Effector memory CD4-positive, alpha-beta T cell (primary cell): Measurements from ENCODE around the gene SLC6A17.

Source experiments
- DNase-seq, 3 donors: peaks; one replicate each; pipeline ENCODE4 v3.0.0-alpha.2; 2020
- H3K27ac ChIP-seq: 2 replicates; pipeline ENCODE4 v1.7.0; 2013; ENCODE audit warnings: mild to moderate bottlenecking, low read length, moderate library complexity; ENCODE audit not compliant: insufficient read depth, poor library complexity, severe bottlenecking
- H3K27me3 ChIP-seq: replicated peaks from 2 replicates; pipeline ENCODE4 v1.7.0; 2013; ENCODE audit warnings: mild to moderate bottlenecking, low read length; ENCODE audit not compliant: insufficient read depth, control insufficient read depth, poor library complexity, severe bottlenecking
- H3K36me3 ChIP-seq: 2 replicates; pipeline ENCODE4 v1.7.0; 2013; ENCODE audit warnings: mild to moderate bottlenecking, low read length, moderate library complexity; ENCODE audit not compliant: control insufficient read depth, insufficient read depth
- H3K4me1 ChIP-seq: 2 replicates; pipeline ENCODE4 v1.7.0; 2013; ENCODE audit warnings: low read length, mild to moderate bottlenecking; ENCODE audit not compliant: control insufficient read depth, insufficient read depth, poor library complexity, severe bottlenecking
- H3K4me3 ChIP-seq: 2 replicates; pipeline ENCODE4 v1.7.0; 2013; ENCODE audit warnings: low read length, low read depth, mild to moderate bottlenecking; ENCODE audit not compliant: insufficient read depth, poor library complexity, severe bottlenecking
- H3K9me3 ChIP-seq: 2 replicates; pipeline ENCODE4 v1.7.0; 2013; ENCODE audit warnings: mild to moderate bottlenecking, low read length, moderate library complexity; ENCODE audit not compliant: control insufficient read depth

Gene SLC6A17

DNA sequence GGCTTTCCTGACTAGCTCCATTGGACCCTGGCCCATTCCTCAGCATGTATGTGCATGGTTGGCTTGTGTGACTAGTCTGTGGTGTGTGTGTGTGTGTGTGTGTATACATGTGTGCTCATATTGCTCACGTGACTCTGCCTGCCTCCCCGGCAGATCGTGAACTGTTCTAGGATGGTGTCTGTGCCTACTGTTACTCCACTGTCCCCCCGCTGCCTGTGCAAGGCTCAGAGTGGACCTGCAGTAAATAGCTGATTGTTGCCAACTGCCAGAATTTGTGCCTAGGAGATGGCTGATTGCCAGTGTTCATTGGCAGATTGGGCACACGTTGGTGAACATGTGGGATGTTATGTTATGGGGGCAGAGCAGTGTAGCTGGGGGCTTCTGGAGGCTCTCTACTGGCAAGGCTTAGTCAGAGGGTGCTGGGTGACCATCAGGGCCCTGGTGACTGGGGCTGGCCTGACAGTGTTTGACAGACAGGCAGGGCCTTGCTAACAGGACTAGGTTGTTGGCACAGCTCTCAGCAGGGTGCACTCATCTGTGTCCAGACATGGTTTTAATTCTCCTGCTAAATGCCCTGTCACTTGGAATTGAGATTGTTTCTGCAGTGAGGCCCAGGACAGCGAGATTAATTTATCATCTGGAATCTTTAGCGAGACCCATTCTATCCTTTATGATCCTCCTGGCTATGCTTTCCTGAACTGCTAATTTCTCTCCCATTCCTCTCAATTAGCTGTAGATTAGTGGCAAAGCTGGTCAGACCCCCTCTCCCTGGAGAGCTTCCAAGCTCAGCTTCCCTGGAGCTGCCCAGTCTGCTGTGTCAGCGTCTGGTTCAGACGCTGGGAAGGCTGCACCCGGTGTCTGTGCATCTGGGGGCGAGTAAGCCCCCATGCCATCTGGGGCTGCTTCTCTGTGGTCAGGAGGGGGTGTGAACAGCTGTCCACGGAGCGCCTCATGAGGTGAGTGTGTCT lies 20.8 kb downstream of the SLC6A17 start:
- no peak for DNase-seq
- Histone ChIP-seq H3K4me1 (no peaks in the 10 kb centered on the region), H3K27me3 (no peaks in the 10 kb centered on the region), H3K27ac (no peak overlapping the region), H3K4me3 (no peak overlapping the region), H3K36me3 (no peaks in the 10 kb centered on the region), H3K9me3 (no peaks in the 10 kb centered on the region)

DNA sequence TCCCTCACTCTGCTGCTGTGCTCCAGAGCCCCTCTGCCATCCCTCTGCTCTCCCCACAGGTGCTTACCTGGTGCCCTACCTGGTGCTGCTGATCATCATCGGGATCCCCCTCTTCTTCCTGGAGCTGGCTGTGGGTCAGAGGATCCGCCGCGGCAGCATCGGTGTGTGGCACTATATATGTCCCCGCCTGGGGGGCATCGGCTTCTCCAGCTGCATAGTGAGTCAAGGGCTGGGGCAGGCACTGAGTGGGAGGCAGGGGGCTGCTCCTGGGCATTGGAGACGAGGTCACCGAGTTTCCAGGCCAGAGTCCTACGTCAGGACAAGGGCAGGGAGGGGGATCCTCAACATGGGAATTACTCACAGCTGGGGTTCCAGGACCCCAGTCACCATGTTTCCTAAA lies 21.7 kb downstream of the SLC6A17 start:
- H3K27me3 ChIP-seq: no peaks in the 10 kb centered on the region
- DNase-seq: no peak
- no peaks in the 10 kb centered on the region for H3K4me1 ChIP-seq
- no peak overlapping the region for H3K4me3 ChIP-seq
- H3K9me3 ChIP-seq: no peaks in the 10 kb centered on the region
- no peaks in the 10 kb centered on the region for H3K36me3 ChIP-seq
- no peak overlapping the region for H3K27ac ChIP-seq

DNA sequence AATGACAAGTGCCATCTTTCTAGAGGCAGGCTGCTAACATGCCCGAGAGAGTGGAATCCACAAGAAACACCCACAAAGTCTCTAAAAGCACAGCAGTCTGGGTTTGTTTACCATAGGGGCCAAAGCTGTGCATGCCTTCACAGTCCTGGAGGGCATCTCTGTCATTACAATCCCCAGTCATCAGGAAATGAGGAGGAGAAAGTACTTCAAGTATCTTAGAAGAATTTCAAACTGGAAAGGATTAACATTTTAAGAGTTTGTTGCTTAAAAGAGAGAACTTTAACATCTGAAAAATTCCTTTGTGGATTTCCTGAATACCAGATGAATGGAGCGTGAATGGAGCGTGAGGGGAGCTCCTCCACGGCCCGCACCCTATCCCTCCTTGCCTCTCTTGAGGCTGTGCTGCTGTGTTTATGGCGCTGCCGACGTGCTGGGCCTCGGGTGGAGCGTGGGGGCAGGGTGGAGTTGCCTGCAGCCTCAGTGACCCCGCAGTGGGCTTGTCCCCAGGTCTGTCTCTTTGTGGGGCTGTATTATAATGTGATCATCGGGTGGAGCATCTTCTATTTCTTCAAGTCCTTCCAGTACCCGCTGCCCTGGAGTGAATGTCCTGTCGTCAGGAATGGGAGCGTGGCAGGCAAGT lies 23.3 kb downstream of the SLC6A17 start:
- Histone ChIP-seq H3K4me1 (no peaks in the 10 kb centered on the region), H3K27me3 (no peaks in the 10 kb centered on the region), H3K27ac (no peak overlapping the region), H3K4me3 (no peak overlapping the region), H3K9me3 (no peaks in the 10 kb centered on the region), H3K36me3 (no peaks in the 10 kb centered on the region)
- no peak for DNase-seq

DNA sequence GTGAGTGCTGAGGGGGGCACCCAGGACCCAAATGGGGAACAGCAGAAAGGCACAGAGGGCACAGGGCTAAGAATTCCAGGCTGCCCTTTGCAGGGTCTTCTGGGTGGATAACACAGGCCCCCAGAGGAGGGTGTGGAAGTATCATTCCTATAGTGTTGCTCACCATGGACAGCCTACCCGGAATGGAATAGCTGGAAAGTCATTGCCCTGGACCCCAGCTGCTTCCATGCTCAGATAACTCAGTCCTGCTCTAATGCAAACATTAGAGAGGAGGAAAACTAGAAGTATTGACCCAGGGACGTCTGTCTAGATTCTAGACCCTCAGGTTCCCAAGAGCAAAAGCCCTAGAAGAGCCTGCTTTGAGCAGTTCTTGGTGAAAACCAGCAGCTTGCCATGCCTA lies 24.7 kb downstream of the SLC6A17 start:
- Histone ChIP-seq H3K4me1 (no peaks in the 10 kb centered on the region), H3K27ac (no peak overlapping the region), H3K9me3 (no peaks in the 10 kb centered on the region), H3K36me3 (no peaks in the 10 kb centered on the region), H3K27me3 (no peaks in the 10 kb centered on the region), H3K4me3 (no peak overlapping the region)
- no peak for DNase-seq

DNA sequence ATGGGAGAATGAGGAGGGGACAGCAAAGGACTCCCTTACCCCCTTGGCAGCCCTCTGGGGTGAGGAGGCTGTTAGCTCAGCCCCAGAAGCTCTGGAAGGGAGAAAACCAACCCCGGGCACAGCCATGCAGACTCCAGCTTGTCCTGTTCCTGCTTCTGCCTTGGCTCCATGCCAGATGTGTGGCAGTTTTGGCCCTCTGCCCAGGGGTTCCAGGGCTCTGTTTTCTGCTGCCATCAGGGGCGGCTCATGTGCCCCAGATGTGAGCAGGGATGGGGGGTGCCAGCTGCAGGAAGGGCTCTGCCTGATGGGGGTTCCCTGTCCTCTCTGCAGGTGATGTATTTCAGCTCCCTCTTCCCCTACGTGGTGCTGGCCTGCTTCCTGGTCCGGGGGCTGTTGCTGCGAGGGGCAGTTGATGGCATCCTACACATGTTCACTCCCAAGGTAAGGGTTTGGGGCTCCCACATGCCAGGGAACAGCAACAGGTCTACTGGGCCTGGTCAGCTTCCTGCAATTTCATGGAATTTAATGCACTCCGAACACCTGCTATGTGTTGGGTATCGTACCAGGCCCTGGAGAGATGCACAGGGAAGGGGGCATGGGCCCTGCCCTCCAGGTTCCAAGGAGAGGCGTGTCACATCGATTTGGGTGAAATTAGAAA lies 26.1 kb downstream of the SLC6A17 start:
- Histone ChIP-seq H3K4me1 (no peaks in the 10 kb centered on the region), H3K4me3 (no peak overlapping the region), H3K9me3 (no peaks in the 10 kb centered on the region), H3K27ac (no peak overlapping the region), H3K36me3 (no peaks in the 10 kb centered on the region), H3K27me3 (no peaks in the 10 kb centered on the region)
- DNase-seq: no peak

DNA sequence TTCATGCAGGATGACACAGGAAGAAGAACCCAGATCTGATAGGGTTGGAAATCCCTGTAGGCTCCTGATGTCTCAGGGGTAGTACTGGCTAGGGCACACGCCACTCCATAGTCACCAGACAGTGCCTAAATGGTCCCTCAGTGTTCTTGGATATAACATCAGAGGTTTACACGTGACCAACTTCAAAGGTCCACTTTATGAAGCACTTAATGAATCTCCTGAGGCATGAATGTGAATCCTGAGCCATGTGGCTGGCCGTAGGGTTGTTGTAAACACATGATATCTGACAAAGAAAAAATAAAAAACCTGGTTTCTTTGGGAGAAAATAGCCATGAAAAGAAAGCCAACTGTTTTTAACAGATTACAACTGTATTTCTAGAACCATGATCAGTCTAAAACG lies 27.5 kb downstream of the SLC6A17 start:
- Histone ChIP-seq H3K27ac (no peak overlapping the region), H3K4me1 (no peaks in the 10 kb centered on the region)
- DNase-seq: no peak

DNA sequence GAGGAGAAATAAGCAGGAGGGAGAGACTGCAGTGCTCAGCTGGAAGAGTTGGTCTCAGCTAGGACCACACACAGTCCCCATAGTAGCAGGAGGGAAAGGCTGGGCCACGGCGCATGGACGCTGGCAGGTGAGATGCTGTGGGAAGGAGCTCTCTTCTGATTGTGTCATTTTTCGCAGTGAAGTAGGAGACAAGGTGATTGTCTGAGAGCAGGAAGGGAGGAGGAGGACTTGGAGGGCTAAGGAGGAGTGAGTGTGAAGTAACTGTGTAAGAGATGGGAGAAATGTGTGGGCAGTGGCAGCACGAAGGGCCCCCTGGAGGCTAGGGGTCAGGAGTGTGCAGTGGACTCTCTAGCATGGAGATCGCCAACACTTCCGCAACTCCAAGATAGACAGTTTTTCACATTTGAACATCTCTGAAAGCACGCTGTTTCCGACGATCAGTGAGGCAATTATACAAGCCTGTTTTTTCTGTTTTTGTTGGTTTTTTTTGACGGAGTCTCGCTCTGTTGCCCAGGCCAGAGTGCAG lies 33.4 kb downstream of the SLC6A17 start:
- Histone ChIP-seq H3K36me3 (no peaks in the 10 kb centered on the region), H3K27me3 (no peaks in the 10 kb centered on the region), H3K4me3 (no peak overlapping the region), H3K9me3 (no peaks in the 10 kb centered on the region), H3K4me1 (no peaks in the 10 kb centered on the region), H3K27ac (no peak overlapping the region)
- no peak for DNase-seq

More for the DNA sequence above, 27.5 kb downstream of the SLC6A17 start:
- Histone ChIP-seq H3K36me3 (no peaks in the 10 kb centered on the region), H3K27me3 (no peaks in the 10 kb centered on the region), H3K9me3 (no peaks in the 10 kb centered on the region), H3K4me3 (no peak overlapping the region)

DNA sequence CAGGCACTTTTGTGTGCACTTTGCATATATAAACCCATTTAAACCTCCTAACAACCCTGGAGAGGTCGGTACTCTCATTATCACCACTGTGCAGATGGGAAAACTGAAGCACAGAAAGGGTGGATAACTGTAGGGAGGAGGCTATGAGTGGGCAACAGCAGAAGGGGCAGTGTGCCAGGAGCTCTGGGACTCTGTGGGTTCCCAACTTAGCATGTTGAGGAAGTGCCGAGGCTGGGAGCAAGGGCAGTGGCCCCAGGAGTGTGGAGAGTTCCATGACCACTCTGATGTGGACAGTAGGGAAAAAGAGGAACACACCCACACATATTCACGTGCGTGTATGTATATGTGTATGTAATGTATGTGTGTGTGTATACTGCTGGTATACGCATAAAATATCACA lies 34.2 kb downstream of the SLC6A17 start:
- Histone ChIP-seq H3K4me1 (no peaks in the 10 kb centered on the region), H3K9me3 (no peaks in the 10 kb centered on the region), H3K27me3 (no peaks in the 10 kb centered on the region), H3K4me3 (no peak overlapping the region), H3K27ac (no peak overlapping the region), H3K36me3 (no peaks in the 10 kb centered on the region)
- no peak for DNase-seq

DNA sequence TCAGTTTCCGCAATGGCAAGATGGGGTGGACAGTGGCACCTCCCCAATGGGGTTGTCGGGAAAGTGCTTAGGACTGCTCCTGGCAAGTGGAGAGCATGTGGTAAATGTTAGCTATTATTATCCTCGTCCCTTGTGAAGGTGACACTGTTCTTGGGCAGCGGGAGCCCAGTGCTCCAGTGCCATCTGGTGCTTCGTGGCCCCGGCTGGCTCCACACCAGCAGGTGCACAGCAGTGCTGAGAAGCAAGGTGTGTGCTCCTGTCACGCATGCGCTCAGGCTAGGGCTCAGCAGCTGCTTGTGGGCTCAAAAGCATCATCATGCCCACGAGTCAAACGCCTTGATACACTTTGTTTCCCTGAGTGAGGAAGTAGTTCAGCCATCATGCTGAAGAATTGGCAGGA lies 34.9 kb downstream of the SLC6A17 start:
- Histone ChIP-seq H3K9me3 (no peaks in the 10 kb centered on the region), H3K4me1 (no peaks in the 10 kb centered on the region), H3K27me3 (no peaks in the 10 kb centered on the region), H3K27ac (no peak overlapping the region), H3K36me3 (no peaks in the 10 kb centered on the region), H3K4me3 (no peak overlapping the region)
- no peak for DNase-seq

DNA sequence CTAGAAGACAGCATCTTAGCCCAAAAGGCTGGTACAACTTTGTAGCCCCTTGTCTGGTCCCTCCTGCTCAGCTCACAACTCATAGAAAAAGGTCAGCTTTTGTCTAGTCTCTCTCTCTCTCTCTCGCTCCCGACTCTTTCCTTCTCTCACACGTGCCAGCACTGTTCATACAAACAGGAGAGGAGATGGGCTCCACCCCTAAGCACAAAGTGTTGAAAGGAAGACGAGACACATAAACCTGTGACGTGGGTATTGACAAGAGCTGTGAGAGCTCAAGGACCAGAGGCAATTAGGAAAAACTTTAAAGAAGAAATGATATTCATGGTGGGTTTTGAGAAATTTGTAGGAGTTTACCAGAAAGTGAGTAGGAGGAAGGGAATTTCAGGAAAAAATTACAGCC lies 36.3 kb downstream of the SLC6A17 start:
- H3K4me3 ChIP-seq: no peak overlapping the region
- DNase-seq: no peak
- H3K36me3 ChIP-seq: no peaks in the 10 kb centered on the region
- H3K4me1 ChIP-seq: no peaks in the 10 kb centered on the region
- no peaks in the 10 kb centered on the region for H3K27me3 ChIP-seq
- no peak overlapping the region for H3K27ac ChIP-seq
- H3K9me3 ChIP-seq: no peaks in the 10 kb centered on the region
